ENCODE data around the gene INPP5F.
A peak's percentile ranks its signal among the peaks of the same experiment; 100 is the strongest.
"Not testable (repeated sequence)": the region's sequence is repeated elsewhere in the genome, so short reads cannot be mapped to it uniquely, and the experiment has no call there.

Gene INPP5F

GRCh38 chr10:119694608-119695007 lies 31.2 kb upstream of the INPP5F start:
- Mint-ChIP-seq H3K4me3 (no peak overlapping the region), H3K27me3 (no peaks in the 10 kb centered on the region), H3K9me3 (ENCODE audit: low read depth) (no peaks in the 10 kb centered on the region), H3K36me3 (no peaks in the 10 kb centered on the region), H3K4me1 (ENCODE audit: low read depth) (no peaks in the 10 kb centered on the region), H3K27ac (no peak overlapping the region)

- Mint-ChIP-seq H3K27me3 (peaks cover 1% of the 10 kb centered on the region), H3K36me3 (peaks cover 8% of the 10 kb centered on the region), H3K4me3 (no peak overlapping the region), H3K27ac (peak overlapping the region; percentile 61), H3K4me1 (ENCODE audit: low read depth) (peaks cover 36% of the 10 kb centered on the region), H3K9me3 (ENCODE audit: low read depth) (no peaks in the 10 kb centered on the region)
Observed at GRCh38 chr10:119700321-119700954, 25.4 kb upstream of the INPP5F start.

- H3K27me3 Mint-ChIP-seq: peaks cover 1% of the 10 kb centered on the region
- H3K36me3 Mint-ChIP-seq: peaks cover 16% of the 10 kb centered on the region
- H3K4me3 Mint-ChIP-seq: no peak overlapping the region
- H3K9me3 Mint-ChIP-seq (ENCODE audit: low read depth): peaks cover 4% of the 10 kb centered on the region
- peaks cover 50% of the 10 kb centered on the region for H3K4me1 Mint-ChIP-seq (ENCODE audit: low read depth)
- H3K27ac Mint-ChIP-seq: peak overlapping the region; percentile 95
Observed at GRCh38 chr10:119701861-119702260, 24.0 kb upstream of the INPP5F start.

GRCh38 chr10:119702583-119702982 lies 23.3 kb upstream of the INPP5F start:
- H3K4me1 Mint-ChIP-seq (ENCODE audit: low read depth): peaks cover 57% of the 10 kb centered on the region
- H3K36me3 Mint-ChIP-seq: peaks cover 21% of the 10 kb centered on the region
- H3K27ac Mint-ChIP-seq: peak overlapping the region; percentile 95
- H3K9me3 Mint-ChIP-seq (ENCODE audit: low read depth): peaks cover 8% of the 10 kb centered on the region
- peak overlapping the region; percentile 66 for H3K4me3 Mint-ChIP-seq
- peaks cover 1% of the 10 kb centered on the region for H3K27me3 Mint-ChIP-seq

- H3K9me3 Mint-ChIP-seq (ENCODE audit: low read depth): peaks cover 9% of the 10 kb centered on the region
- H3K27ac Mint-ChIP-seq: peak overlapping the region; percentile 99
- H3K4me3 Mint-ChIP-seq: peak overlapping the region; percentile 75
- H3K36me3 Mint-ChIP-seq: peaks cover 21% of the 10 kb centered on the region
- peaks cover 66% of the 10 kb centered on the region for H3K4me1 Mint-ChIP-seq (ENCODE audit: low read depth)
- H3K27me3 Mint-ChIP-seq: peaks cover 1% of the 10 kb centered on the region
Observed at GRCh38 chr10:119703903-119704508, 21.8 kb upstream of the INPP5F start.

- H3K27me3 Mint-ChIP-seq: no peaks in the 10 kb centered on the region
- H3K36me3 Mint-ChIP-seq: peaks cover 21% of the 10 kb centered on the region
- peak overlapping the region; percentile 75 for H3K4me3 Mint-ChIP-seq
- H3K27ac Mint-ChIP-seq: peak overlapping the region; percentile 99
- peaks cover 9% of the 10 kb centered on the region for H3K9me3 Mint-ChIP-seq (ENCODE audit: low read depth)
- H3K4me1 Mint-ChIP-seq (ENCODE audit: low read depth): peaks cover 70% of the 10 kb centered on the region
Observed at GRCh38 chr10:119705434-119705831, 20.4 kb upstream of the INPP5F start.

GRCh38 chr10:119706521-119707278 lies 19.1 kb upstream of the INPP5F start:
- peaks cover 68% of the 10 kb centered on the region for H3K4me1 Mint-ChIP-seq (ENCODE audit: low read depth)
- peak overlapping the region; percentile 99 for H3K27ac Mint-ChIP-seq
- peaks cover 18% of the 10 kb centered on the region for H3K9me3 Mint-ChIP-seq (ENCODE audit: low read depth)
- H3K36me3 Mint-ChIP-seq: peaks cover 25% of the 10 kb centered on the region
- H3K4me3 Mint-ChIP-seq: peak overlapping the region; percentile 41
- no peaks in the 10 kb centered on the region for H3K27me3 Mint-ChIP-seq

GRCh38 chr10:119707331-119707730 lies 18.5 kb upstream of the INPP5F start:
- peaks cover 64% of the 10 kb centered on the region for H3K4me1 Mint-ChIP-seq (ENCODE audit: low read depth)
- H3K36me3 Mint-ChIP-seq: peaks cover 25% of the 10 kb centered on the region
- H3K27me3 Mint-ChIP-seq: not testable (repeated sequence)
- peaks cover 18% of the 10 kb centered on the region for H3K9me3 Mint-ChIP-seq (ENCODE audit: low read depth)
- peak overlapping the region; percentile 59 for H3K4me3 Mint-ChIP-seq
- peak overlapping the region; percentile 99 for H3K27ac Mint-ChIP-seq

- H3K4me3 Mint-ChIP-seq, H3K27me3 Mint-ChIP-seq, H3K27ac Mint-ChIP-seq: not testable (repeated sequence)
- peaks cover 35% of the 10 kb centered on the region for H3K4me1 Mint-ChIP-seq (ENCODE audit: low read depth)
- peaks cover 16% of the 10 kb centered on the region for H3K36me3 Mint-ChIP-seq
- H3K9me3 Mint-ChIP-seq (ENCODE audit: low read depth): peaks cover 18% of the 10 kb centered on the region
Observed at GRCh38 chr10:119710935-119711334, 14.9 kb upstream of the INPP5F start.

GRCh38 chr10:119713744-119714483 lies 11.9 kb upstream of the INPP5F start:
- H3K4me3 Mint-ChIP-seq: no peak overlapping the region
- H3K4me1 Mint-ChIP-seq (ENCODE audit: low read depth): peaks cover 11% of the 10 kb centered on the region
- peaks cover 4% of the 10 kb centered on the region for H3K36me3 Mint-ChIP-seq
- no peaks in the 10 kb centered on the region for H3K27me3 Mint-ChIP-seq
- peaks cover 9% of the 10 kb centered on the region for H3K9me3 Mint-ChIP-seq (ENCODE audit: low read depth)
- no peak overlapping the region for H3K27ac Mint-ChIP-seq

- Mint-ChIP-seq H3K27ac (no peak overlapping the region), H3K4me1 (ENCODE audit: low read depth) (peaks cover 7% of the 10 kb centered on the region), H3K4me3 (no peak overlapping the region)
Observed at GRCh38 chr10:119714484-119714816, 11.4 kb upstream of the INPP5F start.

GRCh38 chr10:119715628-119716505 lies 10.0 kb upstream of the INPP5F start:
- H3K9me3 Mint-ChIP-seq (ENCODE audit: low read depth): peaks cover 4% of the 10 kb centered on the region

More at GRCh38 chr10:119714484-119714816, 11.4 kb upstream of the INPP5F start:
- H3K27me3 Mint-ChIP-seq: no peaks in the 10 kb centered on the region
- peaks cover 9% of the 10 kb centered on the region for H3K9me3 Mint-ChIP-seq (ENCODE audit: low read depth)
- H3K36me3 Mint-ChIP-seq: peaks cover 4% of the 10 kb centered on the region

GRCh38 chr10:119723161-119723560 lies 2.7 kb upstream of the INPP5F start:
- H3K9me3 Mint-ChIP-seq (ENCODE audit: low read depth): no peaks in the 10 kb centered on the region
- H3K4me1 Mint-ChIP-seq (ENCODE audit: low read depth): peaks cover 24% of the 10 kb centered on the region
- H3K27ac Mint-ChIP-seq: no peak overlapping the region
- H3K27me3 Mint-ChIP-seq: no peaks in the 10 kb centered on the region
- no peak overlapping the region for H3K4me3 Mint-ChIP-seq
- H3K36me3 Mint-ChIP-seq: peaks cover 2% of the 10 kb centered on the region

More at GRCh38 chr10:119715628-119716505, 10.0 kb upstream of the INPP5F start:
- Mint-ChIP-seq H3K36me3 (peaks cover 4% of the 10 kb centered on the region), H3K27me3 (no peaks in the 10 kb centered on the region), H3K4me1 (ENCODE audit: low read depth) (peaks cover 2% of the 10 kb centered on the region), H3K4me3 (no peak overlapping the region), H3K27ac (peak overlapping the region; percentile 28)

- peaks cover 29% of the 10 kb centered on the region for H3K4me1 Mint-ChIP-seq (ENCODE audit: low read depth)
- peaks cover 2% of the 10 kb centered on the region for H3K36me3 Mint-ChIP-seq
- H3K9me3 Mint-ChIP-seq (ENCODE audit: low read depth): no peaks in the 10 kb centered on the region
- H3K27me3 Mint-ChIP-seq: no peaks in the 10 kb centered on the region
- H3K4me3 Mint-ChIP-seq: no peak overlapping the region
- peak overlapping the region; percentile 5 for H3K27ac Mint-ChIP-seq
Observed at GRCh38 chr10:119723624-119724023, 2.2 kb upstream of the INPP5F start.

All from activated naive CD8-positive, alpha-beta T cell (primary cell).